ENCODE data around the gene LRRK1.

The LRRK1 gene

DNA sequence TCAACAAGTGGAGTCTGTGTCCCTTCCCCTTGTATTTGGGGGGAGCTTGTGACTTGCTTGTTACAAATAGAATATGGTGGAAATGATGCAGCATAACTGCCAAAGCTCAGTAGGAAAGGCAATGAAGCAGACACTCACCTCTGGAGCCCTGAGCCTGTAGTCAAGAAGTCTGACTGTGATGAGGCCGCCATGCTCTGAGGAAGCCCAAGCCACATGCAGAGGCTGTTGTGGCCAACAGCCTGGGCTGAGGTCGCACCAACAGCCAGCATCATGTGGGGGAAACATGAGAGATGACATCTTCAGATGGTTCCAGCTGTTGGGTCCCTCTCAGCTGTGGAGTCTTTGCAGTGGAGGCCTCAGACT, 171.3 kb downstream of the LRRK1 start:
- H3K4me3 ChIP-seq (ENCODE audit: low read length): no peak overlapping the region
- no peaks in the 10 kb centered on the region for H3K79me2 ChIP-seq (ENCODE audit: control insufficient read depth, low read length)
- no peaks in the 10 kb centered on the region for H3K9me3 ChIP-seq (ENCODE audit: control insufficient read depth, insufficient read depth, low read length)
- H3F3A ChIP-seq (ENCODE audit: control insufficient read depth, insufficient read depth): no peaks in the 10 kb centered on the region
- TF ChIP-seq EZH2phosphoT487 (IDR thresholded peaks at IDR 0.05; ENCODE audit: borderline replicate concordance, low read length): no peak
- TF ChIP-seq, protein P1, sequence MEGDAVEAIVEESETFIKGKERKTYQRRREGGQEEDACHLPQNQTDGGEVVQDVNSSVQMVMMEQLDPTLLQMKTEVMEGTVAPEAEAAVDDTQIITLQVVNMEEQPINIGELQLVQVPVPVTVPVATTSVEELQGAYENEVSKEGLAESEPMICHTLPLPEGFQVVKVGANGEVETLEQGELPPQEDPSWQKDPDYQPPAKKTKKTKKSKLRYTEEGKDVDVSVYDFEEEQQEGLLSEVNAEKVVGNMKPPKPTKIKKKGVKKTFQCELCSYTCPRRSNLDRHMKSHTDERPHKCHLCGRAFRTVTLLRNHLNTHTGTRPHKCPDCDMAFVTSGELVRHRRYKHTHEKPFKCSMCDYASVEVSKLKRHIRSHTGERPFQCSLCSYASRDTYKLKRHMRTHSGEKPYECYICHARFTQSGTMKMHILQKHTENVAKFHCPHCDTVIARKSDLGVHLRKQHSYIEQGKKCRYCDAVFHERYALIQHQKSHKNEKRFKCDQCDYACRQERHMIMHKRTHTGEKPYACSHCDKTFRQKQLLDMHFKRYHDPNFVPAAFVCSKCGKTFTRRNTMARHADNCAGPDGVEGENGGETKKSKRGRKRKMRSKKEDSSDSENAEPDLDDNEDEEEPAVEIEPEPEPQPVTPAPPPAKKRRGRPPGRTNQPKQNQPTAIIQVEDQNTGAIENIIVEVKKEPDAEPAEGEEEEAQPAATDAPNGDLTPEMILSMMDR (IDR thresholded peaks at IDR 0.05; ENCODE audit: low read depth, low read length, poor library complexity, severe bottlenecking): no peak
- H3K4me1 ChIP-seq (ENCODE audit: control insufficient read depth, low read length): peaks cover 3% of the 10 kb centered on the region; the same call in 1 of the 2 replicates
- H3K36me3 ChIP-seq (ENCODE audit: control insufficient read depth, low read length): no peaks in the 10 kb centered on the region
- no peaks in the 10 kb centered on the region for H3K27me3 ChIP-seq (ENCODE audit: control insufficient read depth, low read length)
- H3K4me2 ChIP-seq (ENCODE audit: low read length): no peak overlapping the region
- no peaks in the 10 kb centered on the region for H3K9me2 ChIP-seq (replicated peaks; ENCODE audit: control insufficient read depth, low read length)
- no peak overlapping the region for H3K27ac ChIP-seq (ENCODE audit: low read depth, low read length)
- no peaks in the 10 kb centered on the region; the same call in 1 of the 2 replicates for H4K20me1 ChIP-seq (ENCODE audit: control insufficient read depth, insufficient read depth, low read depth, low read length)

DNA sequence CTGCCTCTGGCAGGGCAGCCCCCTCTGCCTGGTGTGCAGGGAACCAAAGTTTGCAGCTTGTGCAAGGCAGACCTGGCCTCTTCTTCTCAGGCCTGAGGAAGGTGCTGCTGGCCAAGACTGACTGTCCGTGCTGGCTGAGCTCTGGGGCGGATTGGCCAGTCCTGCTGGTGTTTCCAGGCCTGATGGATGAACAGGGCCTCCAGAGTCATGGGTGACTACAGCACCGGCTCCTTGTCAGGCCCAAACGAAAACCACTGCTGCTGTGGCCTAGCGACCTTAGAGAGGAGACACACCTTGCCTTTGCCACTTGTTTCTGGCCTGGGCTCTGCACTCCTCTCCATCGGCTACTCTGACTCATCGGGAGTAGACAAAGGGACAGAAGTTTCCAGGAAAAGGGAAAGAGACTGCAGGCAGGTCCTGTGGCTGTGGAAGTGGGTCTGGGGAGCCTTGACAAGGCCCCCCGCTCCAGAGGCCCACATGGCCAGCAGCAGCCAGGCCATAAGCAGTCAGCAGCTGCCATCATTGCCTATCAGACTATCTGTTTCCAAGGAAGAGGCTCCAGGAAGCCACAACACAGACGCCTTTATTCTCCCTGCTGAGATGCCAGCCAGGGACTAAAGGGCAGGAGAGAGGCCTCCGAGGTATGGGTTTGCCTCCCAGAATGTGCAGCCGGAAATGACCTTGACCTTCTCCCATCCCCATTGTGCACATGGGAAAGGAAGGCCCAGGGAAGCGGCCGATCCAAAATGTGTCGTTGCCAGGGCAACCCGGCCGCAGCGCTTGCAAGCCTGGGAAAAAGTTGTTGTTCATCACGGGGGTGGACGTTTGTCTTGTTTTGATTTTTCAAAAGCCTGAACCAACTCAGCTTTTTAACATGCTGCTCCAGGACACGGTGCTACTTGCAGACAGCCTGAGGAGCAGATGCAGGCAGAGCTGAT, 172.2 kb downstream of the LRRK1 start:
- peaks cover 3% of the 10 kb centered on the region; the same call in 1 of the 2 replicates for H3K4me1 ChIP-seq (ENCODE audit: control insufficient read depth, low read length)
- no peaks in the 10 kb centered on the region for H3K79me2 ChIP-seq (ENCODE audit: control insufficient read depth, low read length)
- no peak overlapping the region for H3K4me3 ChIP-seq (ENCODE audit: low read length)
- no peak overlapping the region for H3K27ac ChIP-seq (ENCODE audit: low read depth, low read length)
- H3K9me2 ChIP-seq (replicated peaks; ENCODE audit: control insufficient read depth, low read length): no peaks in the 10 kb centered on the region
- H3K9me3 ChIP-seq (ENCODE audit: control insufficient read depth, insufficient read depth, low read length): no peaks in the 10 kb centered on the region
- 0 out of 2 replicates have a peak, but pooled peaks cover under 1% of the 10 kb centered on the region for H3K27me3 ChIP-seq (ENCODE audit: control insufficient read depth, low read length)
- H3K4me2 ChIP-seq (ENCODE audit: low read length): no peak overlapping the region
- no peaks in the 10 kb centered on the region; the same call in 1 of the 2 replicates for H4K20me1 ChIP-seq (ENCODE audit: control insufficient read depth, insufficient read depth, low read depth, low read length)
- H3K36me3 ChIP-seq (ENCODE audit: control insufficient read depth, low read length): no peaks in the 10 kb centered on the region
- TF ChIP-seq, protein P1 (IDR thresholded peaks at IDR 0.05; ENCODE audit: low read depth, low read length, poor library complexity, severe bottlenecking): no peak
- no peak for TF ChIP-seq EZH2phosphoT487 (IDR thresholded peaks at IDR 0.05; ENCODE audit: borderline replicate concordance, low read length)
- no peaks in the 10 kb centered on the region for H3F3A ChIP-seq (ENCODE audit: control insufficient read depth, insufficient read depth)

DNA sequence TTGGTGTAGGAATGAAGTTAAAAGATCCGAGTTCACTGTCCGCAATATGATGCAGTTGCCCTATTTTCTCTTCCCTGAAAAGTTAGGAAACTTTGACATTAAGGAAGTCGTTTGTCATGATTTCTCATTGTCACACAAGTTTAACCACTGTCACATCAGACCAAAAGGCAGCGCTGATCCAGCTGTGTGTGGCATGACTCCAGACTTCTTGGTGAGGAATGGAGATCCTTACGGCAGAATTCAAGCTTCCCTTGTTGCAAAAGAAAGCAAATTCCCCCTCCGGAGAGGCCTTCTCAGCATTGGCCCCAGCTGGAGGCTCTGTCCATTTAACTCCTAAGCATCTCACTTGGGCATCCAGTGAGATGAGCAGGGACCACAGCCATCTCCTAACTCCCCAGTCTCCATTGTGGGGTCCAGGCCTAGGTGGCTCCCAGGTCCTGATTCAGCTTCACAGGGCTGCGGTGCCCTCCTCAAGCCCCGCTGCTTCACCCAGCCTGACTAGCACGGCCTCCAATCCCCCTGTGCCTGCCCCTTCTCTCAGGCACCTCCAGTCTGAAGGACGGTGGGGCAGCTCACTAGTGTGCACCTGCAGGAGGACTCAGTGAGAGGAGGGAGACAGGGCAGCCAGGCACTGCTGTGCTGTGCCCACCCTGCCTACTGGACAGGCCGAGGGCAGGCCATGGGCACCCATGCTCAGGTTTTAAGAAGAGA, 173.2 kb downstream of the LRRK1 start:
- H3K4me1 ChIP-seq (ENCODE audit: control insufficient read depth, low read length): peaks cover 3% of the 10 kb centered on the region; the same call in 1 of the 2 replicates
- TF ChIP-seq, protein P1 (IDR thresholded peaks at IDR 0.05; ENCODE audit: low read depth, low read length, poor library complexity, severe bottlenecking): no peak
- TF ChIP-seq EZH2phosphoT487 (IDR thresholded peaks at IDR 0.05; ENCODE audit: borderline replicate concordance, low read length): no peak
- H3K4me3 ChIP-seq (ENCODE audit: low read length): no peak overlapping the region
- H3K27ac ChIP-seq (ENCODE audit: low read depth, low read length): no peak overlapping the region
- H3K9me3 ChIP-seq (ENCODE audit: control insufficient read depth, insufficient read depth, low read length): no peaks in the 10 kb centered on the region
- H3K79me2 ChIP-seq (ENCODE audit: control insufficient read depth, low read length): no peaks in the 10 kb centered on the region
- no peaks in the 10 kb centered on the region; the same call in 1 of the 2 replicates for H4K20me1 ChIP-seq (ENCODE audit: control insufficient read depth, insufficient read depth, low read depth, low read length)
- H3K9me2 ChIP-seq (replicated peaks; ENCODE audit: control insufficient read depth, low read length): no peaks in the 10 kb centered on the region
- H3K36me3 ChIP-seq (ENCODE audit: control insufficient read depth, low read length): no peaks in the 10 kb centered on the region
- peaks cover 4% of the 10 kb centered on the region; the same call in 1 of the 2 replicates for H3K27me3 ChIP-seq (ENCODE audit: control insufficient read depth, low read length)
- no peaks in the 10 kb centered on the region for H3F3A ChIP-seq (ENCODE audit: control insufficient read depth, insufficient read depth)
- no peak overlapping the region for H3K4me2 ChIP-seq (ENCODE audit: low read length)

Data from DOHH2 (cell line).